GM19023 (cell line): Measurements from ENCODE around the gene AP5Z1.
"Not testable (repeated sequence)": the region's sequence is repeated elsewhere in the genome, so short reads cannot be mapped to it uniquely, and the experiment has no call there.

Source experiments
- ATAC-seq: cut with Tn5 transposase; IDR thresholded peaks from one replicate; pipeline ENCODE4 v1.9.1; 2021; ENCODE audit warnings: mild to moderate bottlenecking, moderate library complexity; ENCODE audit not compliant: unreplicated experiment

Gene AP5Z1

GRCh38 chr7:4787541-4787940, 12.1 kb downstream of the AP5Z1 start:
- no peak for ATAC-seq

- no peak for ATAC-seq
Observed at GRCh38 chr7:4787947-4788626, 12.7 kb downstream of the AP5Z1 start.

GRCh38 chr7:4788627-4789189, 13.3 kb downstream of the AP5Z1 start:
- no peak for ATAC-seq

GRCh38 chr7:4789194-4790077, 14.0 kb downstream of the AP5Z1 start:
- ATAC-seq: no peak

GRCh38 chr7:4790078-4790465, 14.6 kb downstream of the AP5Z1 start:
- no peak for ATAC-seq

GRCh38 chr7:4790516-4790991, 15.1 kb downstream of the AP5Z1 start:
- ATAC-seq: no peak

GRCh38 chr7:4791101-4791737, 15.8 kb downstream of the AP5Z1 start:
- no peak for ATAC-seq

- no peak for ATAC-seq
Observed at GRCh38 chr7:4791738-4792536, 16.5 kb downstream of the AP5Z1 start.

- ATAC-seq: no peak
Observed at GRCh38 chr7:4792537-4793126, 17.2 kb downstream of the AP5Z1 start.

GRCh38 chr7:4793385-4793993, 18.1 kb downstream of the AP5Z1 start:
- ATAC-seq: not testable (repeated sequence)

- not testable (repeated sequence) for ATAC-seq
Observed at GRCh38 chr7:4794171-4794570, 18.7 kb downstream of the AP5Z1 start.

- no peak for ATAC-seq
Observed at GRCh38 chr7:4794591-4795350, 19.3 kb downstream of the AP5Z1 start.

GRCh38 chr7:4796453-4796852, 21.0 kb downstream of the AP5Z1 start:
- no peak for ATAC-seq

GRCh38 chr7:4797858-4798705, 22.7 kb downstream of the AP5Z1 start:
- peak; percentile 70 for ATAC-seq

- no peak for ATAC-seq
Observed at GRCh38 chr7:4798706-4799235, 23.3 kb downstream of the AP5Z1 start.

- ATAC-seq: no peak
Observed at GRCh38 chr7:4799508-4800268, 24.3 kb downstream of the AP5Z1 start.

GRCh38 chr7:4800487-4800886, 25.1 kb downstream of the AP5Z1 start:
- ATAC-seq: no peak
